AG10803 (cell line): Measurements from ENCODE around the gene FOXK1.
"Not testable (repeated sequence)": the region's sequence is repeated elsewhere in the genome, so short reads cannot be mapped to it uniquely, and the experiment has no call there.

Source experiments
- DNase-seq: peaks from one replicate; pipeline ENCODE4 v3.0.0; 2010; ENCODE audit warnings: low read depth
- H3K4me3 ChIP-seq: 2 replicates; pipeline ENCODE4 v1.5.1; 2011; ENCODE audit warnings: mild to moderate bottlenecking, low read length, control low read depth
- TF ChIP-seq, protein P1 (sequence below): conservative IDR thresholded peaks from 2 replicates; pipeline ENCODE4 v1.5.1; 2011; ENCODE audit warnings: mild to moderate bottlenecking, low read length, control low read depth, inconsistent platforms

The FOXK1 gene

DNA sequence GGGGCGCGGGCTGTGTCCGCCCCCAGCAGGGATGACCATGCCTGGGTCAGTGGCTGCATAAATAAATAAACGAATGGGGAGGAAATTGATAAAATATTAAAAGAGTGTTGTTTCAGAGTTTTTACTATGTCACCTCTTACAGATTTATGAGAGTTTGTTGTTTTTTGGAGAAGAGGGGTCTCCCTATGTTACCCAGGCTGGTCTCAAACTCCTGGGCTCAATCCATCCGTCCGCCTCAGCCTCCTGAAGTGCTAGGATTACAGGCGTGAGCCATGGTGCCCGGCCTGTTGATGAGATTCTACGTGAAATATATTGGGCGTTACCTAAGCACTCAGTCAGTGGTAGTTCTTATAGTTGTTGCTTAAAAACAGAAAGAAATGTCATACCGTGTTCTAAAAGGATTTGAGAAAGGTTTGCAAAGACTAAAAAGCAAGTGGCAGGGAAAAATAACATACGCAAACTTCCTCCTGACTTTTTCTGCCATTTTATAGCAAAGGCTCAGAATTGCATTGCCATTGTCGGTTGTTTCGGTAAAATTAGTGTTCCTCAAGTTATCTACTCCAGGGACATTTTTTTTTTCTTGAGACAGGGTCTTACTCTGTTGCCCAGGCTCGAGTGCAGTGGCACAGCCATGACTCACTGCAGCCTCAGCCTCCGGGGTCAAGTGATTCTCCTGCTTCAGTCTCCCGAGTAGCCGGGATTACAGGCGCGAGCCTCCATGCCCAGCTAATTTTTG, 39.5 kb upstream of the FOXK1 start:
- no peak for DNase-seq
- H3K4me3 ChIP-seq, result peak overlapping the region; percentile 76
- TF ChIP-seq, protein P1, sequence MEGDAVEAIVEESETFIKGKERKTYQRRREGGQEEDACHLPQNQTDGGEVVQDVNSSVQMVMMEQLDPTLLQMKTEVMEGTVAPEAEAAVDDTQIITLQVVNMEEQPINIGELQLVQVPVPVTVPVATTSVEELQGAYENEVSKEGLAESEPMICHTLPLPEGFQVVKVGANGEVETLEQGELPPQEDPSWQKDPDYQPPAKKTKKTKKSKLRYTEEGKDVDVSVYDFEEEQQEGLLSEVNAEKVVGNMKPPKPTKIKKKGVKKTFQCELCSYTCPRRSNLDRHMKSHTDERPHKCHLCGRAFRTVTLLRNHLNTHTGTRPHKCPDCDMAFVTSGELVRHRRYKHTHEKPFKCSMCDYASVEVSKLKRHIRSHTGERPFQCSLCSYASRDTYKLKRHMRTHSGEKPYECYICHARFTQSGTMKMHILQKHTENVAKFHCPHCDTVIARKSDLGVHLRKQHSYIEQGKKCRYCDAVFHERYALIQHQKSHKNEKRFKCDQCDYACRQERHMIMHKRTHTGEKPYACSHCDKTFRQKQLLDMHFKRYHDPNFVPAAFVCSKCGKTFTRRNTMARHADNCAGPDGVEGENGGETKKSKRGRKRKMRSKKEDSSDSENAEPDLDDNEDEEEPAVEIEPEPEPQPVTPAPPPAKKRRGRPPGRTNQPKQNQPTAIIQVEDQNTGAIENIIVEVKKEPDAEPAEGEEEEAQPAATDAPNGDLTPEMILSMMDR, result no peak

DNA sequence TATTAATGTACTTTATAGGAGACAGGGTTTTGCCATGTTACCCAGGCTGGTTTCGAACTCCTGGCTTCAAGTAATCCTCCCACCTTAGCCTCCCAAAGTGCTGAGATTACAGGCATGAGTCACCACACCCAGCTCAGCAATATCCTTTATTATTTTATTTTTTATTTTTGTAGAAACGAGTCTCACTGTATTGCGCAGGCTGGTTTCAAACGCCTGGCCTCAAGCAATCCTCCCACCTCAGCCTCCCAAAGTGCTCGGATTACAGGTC, 39.0 kb upstream of the FOXK1 start:
- not testable (repeated sequence) for DNase-seq, H3K4me3 ChIP-seq

DNA sequence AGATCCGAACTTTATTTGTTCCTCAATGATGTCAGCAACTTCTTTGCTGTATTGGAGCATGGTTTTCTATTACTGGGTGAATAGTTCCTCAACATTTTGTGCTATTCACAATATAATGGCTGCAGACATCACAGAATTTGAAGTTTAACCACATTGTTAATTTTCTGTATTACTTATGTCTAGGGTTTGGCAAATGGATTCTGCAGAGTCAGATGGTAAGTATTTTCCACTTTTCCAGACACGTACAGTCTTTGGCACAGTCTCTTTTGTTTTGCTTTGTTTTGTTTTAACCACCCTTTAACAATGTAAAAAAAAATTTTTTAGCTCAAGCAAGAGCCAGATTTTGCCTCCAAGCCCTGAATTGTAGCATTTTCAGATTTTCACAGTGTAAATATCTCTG, 36.8 kb upstream of the FOXK1 start:
- DNase-seq, result peak; percentile 89
- TF ChIP-seq, protein P1, result no peak
- H3K4me3 ChIP-seq, result no peak overlapping the region

DNA sequence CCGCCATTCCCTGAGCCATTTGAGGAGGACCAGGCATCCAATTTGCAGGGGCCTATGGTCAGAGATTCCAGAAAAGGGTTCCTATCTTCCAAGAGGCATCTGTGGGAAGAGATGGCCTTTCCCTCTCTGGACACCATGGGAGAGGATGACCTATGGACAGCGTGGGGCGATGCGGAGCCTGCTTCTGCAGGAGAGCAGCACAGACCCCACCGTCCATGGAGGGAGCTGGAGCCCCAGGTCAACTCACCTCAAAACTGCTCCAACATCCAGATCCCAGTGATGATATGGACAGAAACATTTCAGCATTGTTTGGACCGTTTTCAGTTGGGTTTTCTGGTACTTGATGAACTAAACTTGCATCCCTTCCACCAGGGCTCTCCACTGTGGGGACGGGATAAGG, 34.0 kb upstream of the FOXK1 start:
- TF ChIP-seq, protein P1, result no peak
- no peak overlapping the region for H3K4me3 ChIP-seq
- no peak for DNase-seq

DNA sequence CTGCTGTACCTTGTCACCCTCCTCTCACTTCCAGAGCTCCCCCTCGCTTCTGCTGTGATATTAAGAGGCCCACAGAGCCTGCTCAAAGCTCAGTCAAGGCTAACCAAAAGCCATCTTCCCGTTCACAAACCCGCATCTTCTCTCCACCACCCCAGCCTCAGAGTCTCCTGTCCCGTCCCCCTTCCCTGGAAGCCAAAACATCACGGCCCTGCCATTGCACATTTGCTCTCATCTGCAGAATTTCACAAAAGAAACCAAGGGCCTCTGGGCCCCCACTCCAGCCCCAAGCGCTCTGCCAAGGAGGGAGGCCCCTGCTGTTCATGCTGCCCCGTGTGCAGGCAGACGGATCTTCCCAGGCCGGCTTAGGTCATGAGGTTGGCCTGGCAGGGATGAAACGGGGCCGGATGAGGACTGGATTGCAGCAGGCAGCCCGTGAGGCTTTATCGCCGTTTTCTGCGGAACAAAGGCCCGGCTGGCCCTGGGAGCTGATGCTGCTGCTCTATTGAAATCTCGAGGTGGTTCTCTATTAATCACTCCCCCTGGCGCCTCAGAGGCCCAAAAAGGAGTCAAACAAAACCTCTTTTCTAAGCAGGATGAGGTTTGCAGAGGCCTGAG, 31.6 kb upstream of the FOXK1 start:
- no peak overlapping the region for H3K4me3 ChIP-seq
- DNase-seq, result peak; percentile 56
- TF ChIP-seq, protein P1, result no peak

DNA sequence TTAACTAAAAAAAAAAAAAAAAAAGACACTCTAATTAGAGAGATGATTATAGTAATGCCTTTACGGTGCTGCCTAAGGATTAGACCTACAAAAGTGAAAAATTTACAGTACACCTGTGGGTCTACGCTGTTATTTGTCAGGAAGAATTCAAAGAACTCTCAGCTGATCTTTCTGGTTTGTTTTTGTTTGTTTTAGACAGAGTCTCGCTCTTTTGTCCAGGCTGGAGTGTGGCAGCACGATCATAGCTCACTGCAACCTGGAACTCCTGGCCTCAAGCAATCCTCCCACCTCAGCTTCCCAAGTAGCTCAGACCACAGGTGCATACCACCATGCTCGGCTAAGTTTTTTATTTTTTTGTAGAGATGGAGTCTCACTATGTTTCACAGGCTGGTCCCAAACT, 28.3 kb upstream of the FOXK1 start:
- no peak overlapping the region for H3K4me3 ChIP-seq
- no peak for DNase-seq
- TF ChIP-seq, protein P1, result no peak

DNA sequence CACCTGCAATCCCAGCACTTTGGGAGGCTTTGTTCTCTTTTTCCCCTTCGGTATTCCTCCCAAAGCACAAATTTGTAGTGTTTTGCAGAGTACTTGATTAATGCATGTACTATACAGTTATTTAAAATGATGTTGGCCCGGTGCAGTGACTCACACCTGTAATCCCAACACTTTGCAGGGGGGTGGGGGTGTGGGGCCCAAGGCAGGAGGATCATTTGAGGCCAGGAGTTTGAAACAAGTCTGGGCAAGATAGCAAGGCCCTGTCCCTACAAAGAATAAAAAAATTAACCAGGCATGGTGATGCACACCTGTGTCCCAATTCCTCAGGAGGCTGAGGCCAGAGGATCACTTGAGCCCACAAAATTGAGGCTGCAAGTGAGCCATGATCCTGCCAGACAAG, 26.8 kb upstream of the FOXK1 start:
- TF ChIP-seq, protein P1, result no peak
- H3K4me3 ChIP-seq, result no peak overlapping the region
- no peak for DNase-seq
